HG02973 (cell line): ENCODE results near the gene ARMH3.

Experiments used
- ATAC-seq: cut with Tn5 transposase; IDR thresholded peaks from one replicate; pipeline ENCODE4 v1.9.1; 2021; ENCODE audit warnings: moderate library complexity; ENCODE audit not compliant: unreplicated experiment

ARMH3 gene

DNA sequence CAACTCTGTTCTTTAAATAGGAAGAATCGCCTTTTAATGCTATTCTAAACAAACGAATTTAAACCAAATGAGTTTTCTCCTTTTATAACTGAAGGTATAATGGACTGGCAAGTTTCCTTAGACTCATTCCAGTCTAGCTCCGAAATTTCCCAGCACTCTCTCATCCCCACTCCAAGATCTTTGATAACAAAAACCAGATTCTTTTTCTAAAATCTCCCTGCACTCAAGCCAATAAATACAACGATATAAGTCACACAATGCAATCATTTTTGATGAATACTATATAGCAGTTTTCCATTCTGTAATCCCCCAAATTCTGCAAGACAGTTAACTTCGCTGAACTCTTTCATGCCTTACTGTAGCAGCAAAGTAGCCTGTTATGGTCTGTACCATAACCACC is 239.6 kb downstream of the ARMH3 start:
- ATAC-seq, result no peak

DNA sequence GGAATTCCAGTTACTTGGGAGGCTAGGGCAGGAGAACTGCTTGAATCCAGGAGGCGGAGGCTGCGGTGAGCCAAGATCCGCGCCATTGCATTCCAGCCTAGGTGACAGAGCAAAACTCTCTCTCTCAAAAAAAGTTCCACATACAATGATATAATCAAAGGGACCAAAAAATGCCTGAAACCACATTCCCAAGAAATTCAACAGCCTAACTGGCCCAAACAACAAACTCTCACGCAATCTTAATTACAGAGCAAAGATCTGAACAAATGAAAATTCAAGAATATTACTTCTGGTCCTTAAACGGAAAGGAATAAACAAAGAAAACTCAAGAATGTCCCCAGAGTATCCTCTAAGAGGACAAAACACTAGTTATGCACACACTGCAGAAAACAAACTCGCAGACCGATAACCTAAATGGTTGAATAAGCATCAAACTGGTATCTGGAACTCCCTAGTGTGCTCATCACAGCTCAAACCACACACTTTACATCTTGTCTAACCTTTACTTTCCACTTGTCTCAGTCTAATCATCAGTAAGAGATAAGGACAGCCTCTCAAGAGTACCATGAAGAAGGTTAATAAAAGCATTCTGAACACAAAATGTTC is 241.4 kb downstream of the ARMH3 start:
- no peak for ATAC-seq

GRCh38 chr10:101812606-101813005 is 243.4 kb downstream of the ARMH3 start:
- no peak for ATAC-seq

DNA sequence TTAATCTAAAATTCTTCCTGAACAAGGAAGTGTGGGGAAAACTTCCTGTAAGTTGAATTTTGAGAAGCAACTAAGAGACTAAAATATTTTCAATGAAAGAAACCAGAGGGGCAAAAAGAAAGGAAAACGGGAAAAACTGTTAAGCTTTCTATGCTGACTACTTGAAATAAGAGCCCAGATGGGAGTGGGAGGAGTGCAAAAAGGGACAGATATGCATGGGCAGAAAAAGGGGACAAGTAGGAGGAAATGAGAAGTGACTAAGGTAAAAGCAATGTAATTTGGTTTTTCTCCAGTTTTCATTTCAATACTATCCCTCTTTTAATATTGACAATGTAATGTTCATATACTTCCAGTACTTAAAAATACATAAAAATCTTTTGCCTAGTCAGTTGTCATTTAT is 248.8 kb downstream of the ARMH3 start:
- ATAC-seq, result no peak

DNA sequence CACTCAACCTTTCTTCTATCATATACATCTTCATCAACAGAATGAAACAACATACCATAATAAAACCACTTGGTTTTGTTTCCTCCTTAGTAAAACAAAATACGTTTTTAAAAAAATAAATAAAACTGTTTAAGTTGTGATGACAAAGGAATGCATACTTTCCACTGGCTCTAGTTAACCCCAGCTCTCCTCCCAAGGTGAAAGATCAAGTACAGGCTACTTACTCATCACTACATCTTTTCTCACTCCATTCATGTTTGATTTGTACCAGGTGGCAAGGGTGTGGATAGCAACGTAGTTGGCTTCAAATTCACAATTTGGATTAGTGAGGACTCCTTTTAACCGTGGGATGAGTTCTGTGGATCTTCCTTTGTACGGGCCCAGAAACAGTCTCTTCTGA is 252.5 kb downstream of the ARMH3 start:
- no peak for ATAC-seq

DNA sequence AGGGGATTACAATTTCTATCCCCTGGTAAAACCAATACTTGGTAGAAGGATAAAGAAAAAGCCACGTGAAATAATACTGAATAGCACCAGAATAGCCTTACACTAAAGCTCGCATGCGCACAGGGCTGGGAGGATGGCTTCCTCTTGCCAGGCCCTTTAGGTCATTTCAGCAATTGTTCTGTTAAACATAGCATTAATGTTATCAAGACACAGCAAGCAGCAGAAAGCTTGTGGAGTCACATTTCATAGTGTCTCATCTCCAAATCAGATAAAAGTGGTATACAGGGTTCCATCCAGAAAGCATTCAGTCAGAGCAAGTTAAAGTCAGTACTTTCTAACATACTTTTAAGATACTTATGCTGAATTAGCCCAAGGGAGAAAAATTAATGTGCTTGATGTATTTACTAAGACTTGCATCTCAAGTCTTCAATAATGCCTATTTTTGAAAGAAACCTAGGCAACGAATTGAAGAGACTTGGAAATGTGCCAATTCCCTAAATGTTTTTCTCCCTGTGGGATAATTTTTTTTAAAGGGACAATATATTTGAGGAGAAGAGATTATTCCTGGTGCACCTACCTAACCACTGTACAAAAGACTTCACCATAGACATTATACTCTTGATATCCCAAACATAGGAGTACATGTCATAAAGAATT is 258.4 kb downstream of the ARMH3 start:
- ATAC-seq, result no peak
